ENCODE data around the gene COA8.

GRCh38 chr14:103530390-103530789, 32.4 kb upstream of the COA8 start:
- TF ChIP-seq POLR2A (IDR thresholded peaks at IDR 0.05; ENCODE audit: low read depth) = no peak
- TF ChIP-seq, protein P1, sequence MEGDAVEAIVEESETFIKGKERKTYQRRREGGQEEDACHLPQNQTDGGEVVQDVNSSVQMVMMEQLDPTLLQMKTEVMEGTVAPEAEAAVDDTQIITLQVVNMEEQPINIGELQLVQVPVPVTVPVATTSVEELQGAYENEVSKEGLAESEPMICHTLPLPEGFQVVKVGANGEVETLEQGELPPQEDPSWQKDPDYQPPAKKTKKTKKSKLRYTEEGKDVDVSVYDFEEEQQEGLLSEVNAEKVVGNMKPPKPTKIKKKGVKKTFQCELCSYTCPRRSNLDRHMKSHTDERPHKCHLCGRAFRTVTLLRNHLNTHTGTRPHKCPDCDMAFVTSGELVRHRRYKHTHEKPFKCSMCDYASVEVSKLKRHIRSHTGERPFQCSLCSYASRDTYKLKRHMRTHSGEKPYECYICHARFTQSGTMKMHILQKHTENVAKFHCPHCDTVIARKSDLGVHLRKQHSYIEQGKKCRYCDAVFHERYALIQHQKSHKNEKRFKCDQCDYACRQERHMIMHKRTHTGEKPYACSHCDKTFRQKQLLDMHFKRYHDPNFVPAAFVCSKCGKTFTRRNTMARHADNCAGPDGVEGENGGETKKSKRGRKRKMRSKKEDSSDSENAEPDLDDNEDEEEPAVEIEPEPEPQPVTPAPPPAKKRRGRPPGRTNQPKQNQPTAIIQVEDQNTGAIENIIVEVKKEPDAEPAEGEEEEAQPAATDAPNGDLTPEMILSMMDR (IDR thresholded peaks at IDR 0.05) = no peak
- TF ChIP-seq POLR2AphosphoS5 (IDR thresholded peaks at IDR 0.05) = no peak
- TF ChIP-seq EP300 (IDR thresholded peaks at IDR 0.05) = no peak
